ENCODE results near the gene ABO.

DNA sequence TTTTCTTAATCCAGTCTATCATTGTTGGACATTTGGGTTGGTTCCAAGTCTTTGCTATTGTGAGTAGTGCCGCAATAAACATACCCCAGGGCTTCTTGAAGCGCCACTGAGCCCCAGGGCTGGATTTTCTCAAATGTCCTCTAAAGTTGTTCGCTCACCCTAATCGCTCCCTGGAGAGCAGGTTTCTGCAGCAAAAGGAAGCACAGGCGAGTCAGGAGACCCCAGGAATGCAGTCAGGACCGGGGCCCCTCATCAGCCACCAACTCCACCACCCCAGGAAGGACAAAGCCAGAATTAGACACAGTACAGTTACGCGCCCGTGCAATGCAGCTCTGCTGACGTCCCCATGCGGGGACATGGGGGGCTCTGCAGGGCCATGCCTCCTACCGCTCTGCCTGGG lies 50.2 kb downstream of the ABO start:
- TF ChIP-seq, protein P1, sequence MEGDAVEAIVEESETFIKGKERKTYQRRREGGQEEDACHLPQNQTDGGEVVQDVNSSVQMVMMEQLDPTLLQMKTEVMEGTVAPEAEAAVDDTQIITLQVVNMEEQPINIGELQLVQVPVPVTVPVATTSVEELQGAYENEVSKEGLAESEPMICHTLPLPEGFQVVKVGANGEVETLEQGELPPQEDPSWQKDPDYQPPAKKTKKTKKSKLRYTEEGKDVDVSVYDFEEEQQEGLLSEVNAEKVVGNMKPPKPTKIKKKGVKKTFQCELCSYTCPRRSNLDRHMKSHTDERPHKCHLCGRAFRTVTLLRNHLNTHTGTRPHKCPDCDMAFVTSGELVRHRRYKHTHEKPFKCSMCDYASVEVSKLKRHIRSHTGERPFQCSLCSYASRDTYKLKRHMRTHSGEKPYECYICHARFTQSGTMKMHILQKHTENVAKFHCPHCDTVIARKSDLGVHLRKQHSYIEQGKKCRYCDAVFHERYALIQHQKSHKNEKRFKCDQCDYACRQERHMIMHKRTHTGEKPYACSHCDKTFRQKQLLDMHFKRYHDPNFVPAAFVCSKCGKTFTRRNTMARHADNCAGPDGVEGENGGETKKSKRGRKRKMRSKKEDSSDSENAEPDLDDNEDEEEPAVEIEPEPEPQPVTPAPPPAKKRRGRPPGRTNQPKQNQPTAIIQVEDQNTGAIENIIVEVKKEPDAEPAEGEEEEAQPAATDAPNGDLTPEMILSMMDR (IDR thresholded peaks at IDR 0.05; ENCODE audit: extremely low read depth in 1 of 2, insufficient read depth in 1 of 2, low read depth in 1 of 2, low read length in 2 of 2): no peak
- TF ChIP-seq POLR2A (IDR thresholded peaks at IDR 0.05; ENCODE audit: low read depth, low read length) (no peak), JUN (IDR thresholded peaks at IDR 0.05; ENCODE audit: borderline replicate concordance, insufficient read depth, insufficient read length, low read depth) (no peak), POLR2AphosphoS5 (IDR thresholded peaks at IDR 0.05; ENCODE audit: insufficient read depth, low read depth, low read length) (no peak), MYC (IDR thresholded peaks at IDR 0.05; ENCODE audit: low read depth, low read length) (no peak), FOS (IDR thresholded peaks at IDR 0.05; ENCODE audit: borderline replicate concordance, insufficient read depth, low read length) (no peak), EZH2 (IDR thresholded peaks at IDR 0.05; ENCODE audit: borderline replicate concordance, low read depth, low read length, severe bottlenecking) (no peak), GATA2 (IDR thresholded peaks at IDR 0.05; ENCODE audit: insufficient read depth, insufficient read length, low read depth, low read length) (no peak)
- TF ChIP-seq, protein P2, sequence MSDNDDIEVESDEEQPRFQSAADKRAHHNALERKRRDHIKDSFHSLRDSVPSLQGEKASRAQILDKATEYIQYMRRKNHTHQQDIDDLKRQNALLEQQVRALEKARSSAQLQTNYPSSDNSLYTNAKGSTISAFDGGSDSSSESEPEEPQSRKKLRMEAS (IDR thresholded peaks at IDR 0.05; ENCODE audit: insufficient read depth, insufficient read length): no peak

Measured in endothelial cell of umbilical vein (primary cell).